HTR-8/SVneo (cell line): ENCODE results near the gene PGLYRP4.

Experiments
- DNase-seq: peaks from one replicate; pipeline ENCODE4 v3.0.0; 2011; ENCODE audit warnings: low spot score, mixed read lengths; ENCODE audit not compliant: insufficient read length
- FAIRE-seq: peaks from 2 replicates; lab custom pipeline; 2011; peaks lifted over from hg19 to GRCh38; lab: Jason Lieb, UNC

PGLYRP4 gene

GRCh38 chr1:153379591-153379990 lies 30.9 kb upstream of the PGLYRP4 start:
- FAIRE-seq = no peak
- DNase-seq = no peak

- no peak for FAIRE-seq
- peak; percentile 33 for DNase-seq
Measured at GRCh38 chr1:153375511-153375910, 26.9 kb upstream of the PGLYRP4 start, which contains the start of gene S100A12. TSS of gene S100A12 (minus strand) at chr1:153375621. CDS start at chr1:153374592, 1,029 bp downstream.

- FAIRE-seq (no peak), DNase-seq (no peak)
Measured at GRCh38 chr1:153374071-153374470, 25.4 kb upstream of the PGLYRP4 start.

GRCh38 chr1:153372571-153372970 lies 23.9 kb upstream of the PGLYRP4 start:
- no peak for DNase-seq
- no peak for FAIRE-seq

GRCh38 chr1:153371231-153371630 lies 22.6 kb upstream of the PGLYRP4 start:
- DNase-seq = no peak

GRCh38 chr1:153370146-153370545 lies 21.5 kb upstream of the PGLYRP4 start:
- no peak for DNase-seq
- FAIRE-seq = no peak

More at GRCh38 chr1:153371231-153371630, 22.6 kb upstream of the PGLYRP4 start:
- no peak for FAIRE-seq

- no peak for FAIRE-seq
- DNase-seq = no peak
Measured at GRCh38 chr1:153368495-153368894, 19.9 kb upstream of the PGLYRP4 start.

- FAIRE-seq (no peak), DNase-seq (no peak)
Measured at GRCh38 chr1:153367090-153367489, 18.4 kb upstream of the PGLYRP4 start.

- FAIRE-seq (no peak), DNase-seq (no peak)
Measured at GRCh38 chr1:153366261-153366660, 17.6 kb upstream of the PGLYRP4 start.

- FAIRE-seq (no peak), DNase-seq (no peak)
Measured at GRCh38 chr1:153365696-153366095, 17.1 kb upstream of the PGLYRP4 start.

- no peak for DNase-seq
- no peak for FAIRE-seq
Measured at GRCh38 chr1:153364766-153365666, 16.4 kb upstream of the PGLYRP4 start.

- FAIRE-seq = no peak
- no peak for DNase-seq
Measured at GRCh38 chr1:153364156-153364555, 15.5 kb upstream of the PGLYRP4 start.

- FAIRE-seq (no peak), DNase-seq (no peak)
Measured at GRCh38 chr1:153363641-153364040, 15.0 kb upstream of the PGLYRP4 start.

GRCh38 chr1:153362187-153362775 lies 13.6 kb upstream of the PGLYRP4 start:
- DNase-seq (no peak), FAIRE-seq (no peak)

- DNase-seq (no peak), FAIRE-seq (no peak)
Measured at GRCh38 chr1:153361480-153362109, 13.0 kb upstream of the PGLYRP4 start.

GRCh38 chr1:153360592-153361479 lies 12.2 kb upstream of the PGLYRP4 start:
- FAIRE-seq (no peak), DNase-seq (no peak)

GRCh38 chr1:153360190-153360589 lies 11.5 kb upstream of the PGLYRP4 start:
- DNase-seq (no peak), FAIRE-seq (no peak)

- DNase-seq (no peak), FAIRE-seq (no peak)
Measured at GRCh38 chr1:153359241-153359640, 10.6 kb upstream of the PGLYRP4 start.

GRCh38 chr1:153358691-153358975 lies 10.0 kb upstream of the PGLYRP4 start:
- DNase-seq = no peak
- no peak for FAIRE-seq
